GM18511 (cell line): ENCODE measurements around the gene EXOC6B.

Source experiments
- ATAC-seq: cut with Tn5 transposase; IDR thresholded peaks from one replicate; pipeline ENCODE4 v1.9.1; 2021; ENCODE audit warnings: mild to moderate bottlenecking, moderate library complexity; ENCODE audit not compliant: unreplicated experiment

The EXOC6B gene

DNA sequence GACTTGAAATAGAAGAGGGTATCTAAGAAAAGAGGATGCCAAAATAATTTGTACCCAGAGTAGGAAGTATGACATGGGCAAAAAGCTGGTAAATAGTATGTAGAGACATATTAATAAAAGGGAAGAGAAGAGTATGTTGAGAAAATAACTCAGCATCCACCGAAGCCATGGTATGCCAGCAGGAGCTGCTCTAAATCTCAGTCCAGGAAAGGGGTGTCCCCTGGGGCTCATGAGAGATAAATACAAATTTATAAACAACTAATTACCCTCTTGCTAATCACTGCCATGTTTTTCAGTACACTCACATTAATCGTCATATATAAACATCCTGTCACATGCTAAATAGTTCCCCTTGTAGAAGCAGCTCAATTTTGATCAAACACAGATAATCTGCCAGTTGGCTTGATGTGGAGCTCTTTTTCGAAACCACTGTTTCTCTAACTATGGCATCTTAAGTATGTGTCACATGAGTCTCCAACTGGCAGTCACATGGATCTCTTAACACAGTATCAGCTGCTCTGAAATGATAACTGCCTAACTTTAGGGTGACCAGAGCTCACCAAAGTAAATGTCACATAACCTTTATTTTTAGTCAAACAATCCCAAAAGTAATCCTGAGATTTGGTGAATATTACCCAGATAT is 31.9 kb downstream of the EXOC6B start:
- ATAC-seq = no peak

- ATAC-seq = no peak
Measured at GRCh38 chr2:72789241-72789640, 36.6 kb downstream of the EXOC6B start.

DNA sequence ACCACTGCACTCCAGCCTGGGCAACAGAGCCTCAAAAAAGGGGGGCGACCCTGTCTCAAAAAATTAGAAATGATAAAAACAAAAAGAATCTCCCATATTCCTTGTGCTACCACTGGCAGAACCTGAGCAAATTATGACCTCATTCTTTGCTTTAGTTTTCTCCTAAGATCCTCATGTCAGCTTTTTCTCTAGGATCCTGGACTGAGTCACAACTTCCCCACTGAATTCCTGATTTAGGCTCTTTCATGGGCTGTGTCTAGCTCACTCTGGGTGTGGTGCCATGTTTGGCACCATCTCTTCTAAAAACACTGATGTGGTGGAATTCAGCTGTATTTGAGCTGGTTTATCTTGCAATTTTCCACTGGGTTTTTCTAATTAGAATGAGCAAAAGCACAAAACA is 37.1 kb downstream of the EXOC6B start:
- no peak for ATAC-seq

GRCh38 chr2:72785517-72785916 is 40.3 kb downstream of the EXOC6B start:
- ATAC-seq = no peak

GRCh38 chr2:72782520-72782919 is 43.3 kb downstream of the EXOC6B start:
- no peak for ATAC-seq

GRCh38 chr2:72781480-72781879 is 44.4 kb downstream of the EXOC6B start:
- no peak for ATAC-seq

DNA sequence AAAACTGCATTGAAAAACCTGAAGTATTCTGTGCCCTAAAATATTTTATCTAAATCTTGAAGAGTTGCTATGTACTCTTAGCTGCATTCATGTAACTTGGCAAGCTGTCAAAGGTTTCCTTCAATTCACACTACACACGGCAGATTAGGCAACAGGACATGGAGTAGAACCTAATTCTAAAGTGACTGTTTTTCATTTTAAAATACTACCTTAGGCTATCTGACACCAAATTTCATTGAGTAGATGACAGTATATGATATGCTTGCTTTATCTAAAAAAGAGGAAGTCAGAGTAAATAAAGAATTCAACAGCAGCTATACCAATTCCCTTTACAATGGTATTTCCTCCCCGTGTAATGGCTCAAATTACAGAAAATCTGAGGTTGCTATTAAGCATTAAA is 45.4 kb downstream of the EXOC6B start:
- no peak for ATAC-seq

GRCh38 chr2:72779495-72779894 is 46.3 kb downstream of the EXOC6B start:
- ATAC-seq = no peak

DNA sequence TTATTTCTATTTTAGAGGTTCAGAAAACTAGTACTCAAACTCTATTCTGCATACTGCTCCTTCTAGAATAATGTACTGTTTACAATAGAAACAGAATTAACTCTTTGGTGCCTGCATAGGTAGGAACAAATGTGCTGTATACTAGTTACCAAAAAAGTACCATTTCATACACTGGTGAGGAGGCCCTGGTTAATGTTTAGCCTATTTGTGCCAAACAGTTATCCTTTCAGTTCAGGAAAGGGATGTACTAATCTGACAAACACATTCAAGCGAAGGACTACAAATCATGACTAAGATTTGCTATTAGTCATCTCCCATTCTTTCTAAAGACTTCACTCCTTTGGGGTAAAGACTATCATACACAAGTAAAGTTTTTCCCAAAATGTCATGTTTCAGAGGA is 47.4 kb downstream of the EXOC6B start:
- peak; percentile 85 for ATAC-seq

DNA sequence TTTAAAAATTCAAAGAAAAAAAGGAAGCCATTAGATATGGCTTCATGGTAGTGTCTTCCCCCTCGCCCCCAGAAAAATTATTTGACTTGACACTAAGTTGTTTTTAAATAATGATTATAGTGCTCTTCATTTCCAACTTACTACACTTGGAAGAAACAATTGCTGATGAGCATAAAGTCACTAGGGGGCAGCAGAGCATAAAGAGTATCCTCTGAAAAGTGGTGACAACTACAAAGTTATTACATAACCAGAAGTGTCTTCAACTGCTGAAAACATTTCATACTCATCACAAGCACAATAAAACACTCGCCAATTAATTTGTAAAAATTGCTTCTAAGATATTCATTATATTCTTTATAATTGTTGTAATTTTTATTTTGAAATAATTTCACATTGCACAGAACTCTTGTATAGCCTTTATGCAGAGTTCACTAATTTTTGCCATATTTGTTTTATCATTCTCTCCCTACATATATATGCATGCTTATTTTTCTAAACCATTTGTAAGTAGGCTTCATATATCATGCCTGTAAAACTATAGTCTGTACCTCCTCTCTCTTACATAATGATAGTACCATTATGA is 54.9 kb downstream of the EXOC6B start:
- ATAC-seq = peak; percentile 81

DNA sequence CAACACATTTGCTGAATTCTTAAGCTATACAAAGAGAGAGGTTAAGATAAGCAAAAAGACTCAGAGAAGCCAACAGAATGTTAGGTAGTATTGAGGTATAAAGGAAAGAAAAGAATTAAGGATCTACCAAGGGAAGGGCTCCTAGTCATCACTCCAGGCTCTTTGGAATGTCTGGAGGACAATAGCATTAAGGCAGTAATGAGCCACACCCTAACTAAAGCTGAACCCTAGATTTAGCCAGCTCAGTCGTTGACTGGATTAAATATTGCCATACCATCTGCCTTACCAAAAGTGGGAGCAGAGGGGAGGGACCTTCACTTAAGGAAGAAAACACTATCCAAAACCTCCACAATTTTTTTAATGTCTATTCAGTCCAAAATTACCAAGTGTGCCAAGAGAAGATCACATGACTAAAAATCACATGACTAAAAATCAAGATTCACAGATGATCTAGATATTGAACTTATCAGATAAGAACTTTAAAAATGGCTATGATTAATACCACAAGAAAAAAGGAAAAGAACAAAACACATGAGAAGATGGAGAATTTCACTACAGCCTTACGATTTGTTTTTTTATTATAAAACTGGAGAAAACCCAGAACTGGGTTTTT is 59.7 kb downstream of the EXOC6B start:
- ATAC-seq = no peak

- no peak for ATAC-seq
Measured at GRCh38 chr2:72762276-72762675, 63.6 kb downstream of the EXOC6B start.

GRCh38 chr2:72759755-72760154 is 66.1 kb downstream of the EXOC6B start:
- no peak for ATAC-seq

- ATAC-seq = no peak
Measured at GRCh38 chr2:72757177-72757775, 68.6 kb downstream of the EXOC6B start.

DNA sequence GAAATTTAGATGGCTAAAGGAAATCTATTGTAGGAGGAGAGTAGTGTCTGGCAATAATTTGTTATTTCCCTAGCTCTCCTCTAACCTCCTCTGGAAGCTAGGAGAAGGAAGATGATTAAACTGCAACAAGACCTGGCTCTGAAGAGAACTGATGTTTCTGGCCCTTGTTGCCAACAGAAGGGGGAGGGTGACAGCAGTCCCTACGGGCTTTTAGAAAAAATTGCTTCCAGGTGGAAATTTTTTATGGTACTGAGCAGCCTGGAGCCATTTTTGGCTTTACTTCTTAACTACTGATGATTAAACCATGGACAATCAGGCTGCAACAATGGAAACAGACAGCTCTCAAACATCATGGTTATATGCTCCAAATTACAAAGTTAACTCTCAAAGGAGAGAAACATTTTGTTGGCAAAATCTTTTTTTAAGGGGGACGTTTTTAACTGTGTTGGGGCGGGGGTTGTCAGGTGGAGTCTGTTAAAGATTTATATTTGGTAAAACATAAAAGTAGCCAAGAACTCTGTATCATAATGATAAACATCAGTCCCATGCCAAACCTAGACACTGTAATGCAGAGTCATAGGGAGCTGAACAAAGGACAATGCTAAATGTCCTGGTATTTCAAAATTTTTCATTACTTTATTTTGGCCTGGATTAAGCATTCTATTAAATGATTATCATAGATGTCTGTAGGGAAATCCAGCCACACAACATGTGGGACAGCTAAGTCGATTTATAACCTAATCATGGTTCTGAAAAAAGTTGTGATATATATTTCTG is 70.0 kb downstream of the EXOC6B start:
- ATAC-seq = no peak

DNA sequence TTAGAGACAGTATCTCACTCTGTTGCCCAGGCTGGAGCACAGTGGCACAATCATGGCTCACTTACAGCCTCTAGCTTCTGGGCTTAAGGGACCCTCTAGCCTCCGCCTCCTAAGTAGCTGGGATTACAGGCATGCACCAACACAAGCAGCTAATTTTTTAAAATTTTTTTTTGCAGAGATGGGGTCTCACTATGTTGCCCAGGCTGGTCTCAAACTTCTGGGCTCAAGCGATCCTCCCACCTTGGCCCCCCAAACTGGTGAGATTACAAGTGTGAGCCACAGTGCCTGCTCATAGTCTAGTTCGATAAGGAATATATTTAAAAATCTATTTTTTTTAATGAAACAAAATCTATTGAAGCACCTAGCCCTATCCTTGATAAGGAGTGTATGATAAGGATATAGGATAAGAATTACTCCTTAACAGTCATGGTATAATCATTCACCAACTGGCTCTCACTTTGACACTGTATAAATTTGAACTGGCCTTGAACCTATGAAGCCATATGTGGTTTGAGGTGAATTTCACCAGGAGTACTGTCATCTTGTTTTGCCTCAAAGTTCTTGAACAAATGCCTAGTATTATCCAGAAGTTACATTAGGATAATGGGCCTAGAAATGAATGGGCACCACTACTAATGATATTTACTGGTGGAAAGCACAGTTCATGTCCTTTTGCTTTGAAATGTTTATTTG is 71.1 kb downstream of the EXOC6B start:
- ATAC-seq = no peak

DNA sequence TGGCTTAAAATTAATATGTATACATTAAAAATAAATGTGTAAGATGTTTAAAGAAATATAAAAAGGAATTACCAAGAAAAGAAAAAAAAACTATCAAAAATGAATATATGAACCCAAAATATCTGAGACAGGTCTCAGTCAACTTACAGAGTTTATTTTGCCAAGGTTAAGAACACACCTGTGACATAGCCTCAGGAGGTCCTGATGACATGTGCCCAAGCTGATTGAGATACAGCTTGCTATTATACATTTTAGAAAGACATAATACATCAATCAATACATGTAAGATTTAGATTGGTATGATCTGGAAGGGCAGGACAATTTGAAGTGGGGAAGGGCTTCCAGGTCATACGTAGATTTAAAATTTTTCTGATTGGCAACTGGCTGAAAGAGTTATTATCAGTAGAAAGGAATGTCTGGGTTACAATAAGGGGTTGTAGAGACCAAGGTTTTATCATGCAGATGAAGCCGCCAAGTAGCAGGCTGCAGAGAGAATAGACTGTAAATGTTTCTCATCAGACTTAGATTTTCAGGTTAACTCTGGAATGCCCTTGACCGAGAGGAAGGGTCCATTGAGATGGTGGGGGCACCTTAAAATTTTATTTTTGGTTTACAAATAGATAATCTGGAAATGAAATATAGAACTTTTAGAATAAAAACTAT is 74.7 kb downstream of the EXOC6B start:
- ATAC-seq = no peak

- ATAC-seq = no peak
Measured at GRCh38 chr2:72750466-72750865, 75.4 kb downstream of the EXOC6B start.

DNA sequence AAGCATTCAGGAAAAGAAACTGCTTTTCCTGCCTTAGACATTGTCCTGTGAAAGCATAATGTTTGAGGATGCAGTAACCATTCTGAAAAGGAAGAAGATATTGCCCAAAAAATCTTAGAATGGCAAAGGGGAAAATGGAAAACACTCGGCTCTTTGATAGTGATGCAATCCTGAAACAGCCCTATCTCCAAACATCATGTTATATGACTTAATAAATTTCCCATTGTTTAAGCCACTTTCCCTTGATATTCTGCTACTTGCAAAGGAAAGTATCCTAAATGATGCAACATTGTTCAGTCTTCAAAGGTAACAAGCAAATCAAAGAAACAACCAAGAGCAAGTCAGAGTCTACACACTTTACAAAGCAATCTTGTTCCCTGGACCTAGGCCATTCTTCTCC is 78.5 kb downstream of the EXOC6B start:
- ATAC-seq = no peak

DNA sequence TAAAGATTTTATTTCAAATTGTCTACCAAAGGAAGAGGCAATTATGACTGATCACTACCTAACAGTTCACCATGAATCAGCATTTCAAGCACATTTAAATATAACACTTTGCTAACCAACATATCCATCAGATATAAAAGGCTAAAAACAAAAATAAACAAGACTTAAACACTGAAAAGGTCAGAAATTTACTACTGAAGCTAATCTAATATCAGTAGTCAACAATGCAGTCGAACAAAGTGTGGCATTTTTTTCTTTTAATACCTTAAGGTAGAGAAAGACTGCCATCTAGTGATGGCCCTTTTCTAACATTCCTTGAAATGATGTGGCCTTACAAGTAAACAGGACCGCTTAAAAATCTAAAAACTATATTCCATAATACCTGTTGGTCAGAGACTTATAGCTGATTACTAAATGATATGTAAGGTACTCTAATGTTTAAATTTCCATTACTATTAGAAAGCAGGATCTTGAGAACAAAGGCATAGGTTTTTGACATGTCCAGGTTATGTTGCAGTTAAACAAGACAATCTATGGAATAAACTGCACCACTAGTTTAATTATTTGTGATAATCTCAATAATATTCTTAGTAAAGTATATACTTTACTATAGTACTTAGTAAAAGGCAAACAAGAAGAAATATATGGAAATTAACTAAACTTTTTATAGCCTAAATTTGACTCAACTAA is 80.0 kb downstream of the EXOC6B start:
- no peak for ATAC-seq
